ENCODE results near the gene ZP4. TPM values are rescaled to one million over a fixed set of nuclear protein-coding genes. Genes with fewer than 3 reads are reported as not detected.

The ZP4 gene
- total and polyA plus RNA-seq, 2 of the 4 experiments (the other 2 are of a cell fraction), result not detected

- Histone ChIP-seq H3K4me1 (ENCODE audit: control insufficient read depth, insufficient read depth, low read length) (no peaks in the 10 kb centered on the region), H3K4me3 (ENCODE audit: insufficient read depth, low read depth, low read length) (no peak overlapping the region), H4K8ac (ENCODE audit: low read depth in 2 of 2, low read length in 2 of 2) (no peak overlapping the region), H3K27me3 (ENCODE audit: control insufficient read depth, insufficient read depth, low read length) (no peaks in the 10 kb centered on the region), H3K9me3 (ENCODE audit: control insufficient read depth, insufficient read depth, low read length) (no peaks in the 10 kb centered on the region), H3K27ac (ENCODE audit: insufficient read depth, low read length) (no peak overlapping the region), H2AK5ac (ENCODE audit: low read depth, low read length) (no peak overlapping the region), H3K4me2 (ENCODE audit: low read depth, low read length) (no peak overlapping the region), H3K18ac (ENCODE audit: low read depth, low read length) (no peak overlapping the region), H3K36me3 (ENCODE audit: control insufficient read depth, insufficient read depth, low read length) (no peaks in the 10 kb centered on the region), H2AK9ac (replicated peaks; ENCODE audit: low read depth, low read length, poor library complexity) (no peak overlapping the region), H3K56ac (ENCODE audit: extremely low read depth, insufficient read depth, low read length) (no peak overlapping the region), H3K4ac (ENCODE audit: low read depth, low read length) (no peak overlapping the region), H3K79me1 (ENCODE audit: low read depth in 1 of 2, low read length in 2 of 2) (no peaks in the 10 kb centered on the region), H2BK20ac (ENCODE audit: low read depth, low read length) (no peak overlapping the region), H3K23ac (ENCODE audit: low read depth, low read length) (no peak overlapping the region), H3K9ac (ENCODE audit: low read depth, low read length) (no peak overlapping the region), H4K20me1 (ENCODE audit: insufficient read depth, low read length) (no peaks in the 10 kb centered on the region), H2AFZ (replicated peaks; ENCODE audit: low read length, poor library complexity) (no peak overlapping the region), H4K91ac (ENCODE audit: insufficient read depth, low read depth, low read length) (no peak overlapping the region), H2BK15ac (ENCODE audit: low read depth, low read length) (no peak overlapping the region), H4K5ac (ENCODE audit: low read depth, low read length) (no peak overlapping the region), H3K9me1 (ENCODE audit: insufficient read depth, low read length) (no peaks in the 10 kb centered on the region), H3K14ac (replicated peaks; ENCODE audit: low read depth, low read length) (no peak overlapping the region), H2BK5ac (ENCODE audit: low read depth, low read length, poor library complexity, severe bottlenecking) (no peak overlapping the region), H2BK120ac (ENCODE audit: low read depth, low read length) (no peak overlapping the region)
- CTCF ChIA-PET, result interaction anchor here (0.6 kb wide), 1 partner anchor 68 kb away, joined by 3 read pairs; no protein-coding TSS in a partner anchor
- dilution Hi-C loops (cut with HindIII; ENCODE audit: low sequenced_read_pairs, unreplicated experiment) (no loop called here), in situ Hi-C loops (cut with MboI; ENCODE audit: low sequenced_read_pairs) (no loop called here), intact Hi-C loops (cut with micrococcal nuclease) (loop anchor here (10.0 kb wide), 2 partner anchors 556 to 836 kb away; no protein-coding TSS in a partner anchor)
- no peak for TF ChIP-seq RFX5 (IDR thresholded peaks at IDR 0.05; ENCODE audit: low read depth, low read length)
- 20% methylated on average over 1 of the region's 4 CpGs; no CpG with 5 or more reads in 1 of the 2 experiments for WGBS, 2 experiments (ENCODE audit: extremely low coverage in 2 of 2, insufficient read length in 1 of 2)
- POLR2A ChIA-PET (ENCODE audit: unreplicated experiment), result no interaction called here
- DNase-seq, result no peak
- BruUV-seq (replicated peaks), result no TSS peak
- no peak for ATAC-seq (ENCODE audit: low read depth)
Observed at GRCh38 chr1:237858992-237859391, 31.7 kb downstream of the ZP4 start.

Data from IMR-90 (cell line).